Memory B cell (primary cell): ENCODE results near the gene MFSD2B.
"Not testable (repeated sequence)": the region's sequence is repeated elsewhere in the genome, so short reads cannot be mapped to it uniquely, and the experiment has no call there.

Experiments
- ATAC-seq: fragments of 150-1000 bp; cut with Tn5 transposase; 2 replicates; pipeline ENCODE4 v1.10.0; 2021; ENCODE audit warnings: low read depth, mild to moderate bottlenecking, moderate library complexity
- DNase-seq, 2 donors: peaks; one replicate each; pipeline ENCODE4 v3.0.0; 2022; ENCODE audit warnings: low spot score in 2 of 2
- H3K27ac Mint-ChIP-seq: one replicate; pipeline ENCODE4 v1.8.0; 2022; ENCODE audit warnings: mild to moderate bottlenecking, moderate library complexity, mixed read lengths
- H3K27me3 Mint-ChIP-seq: one replicate; pipeline ENCODE4 v1.8.0; 2022; ENCODE audit warnings: mixed read lengths
- H3K36me3 Mint-ChIP-seq: one replicate; pipeline ENCODE4 v1.8.0; 2022; ENCODE audit warnings: mild to moderate bottlenecking, mixed read lengths
- H3K4me1 Mint-ChIP-seq: one replicate; pipeline ENCODE4 v1.8.0; 2022; ENCODE audit warnings: mixed read lengths
- H3K4me3 Mint-ChIP-seq: one replicate; pipeline ENCODE4 v1.8.0; 2022; ENCODE audit warnings: mild to moderate bottlenecking, moderate library complexity, mixed read lengths
- H3K9me3 Mint-ChIP-seq: one replicate; pipeline ENCODE4 v1.8.0; 2022; ENCODE audit warnings: mixed read lengths

The MFSD2B gene

DNA sequence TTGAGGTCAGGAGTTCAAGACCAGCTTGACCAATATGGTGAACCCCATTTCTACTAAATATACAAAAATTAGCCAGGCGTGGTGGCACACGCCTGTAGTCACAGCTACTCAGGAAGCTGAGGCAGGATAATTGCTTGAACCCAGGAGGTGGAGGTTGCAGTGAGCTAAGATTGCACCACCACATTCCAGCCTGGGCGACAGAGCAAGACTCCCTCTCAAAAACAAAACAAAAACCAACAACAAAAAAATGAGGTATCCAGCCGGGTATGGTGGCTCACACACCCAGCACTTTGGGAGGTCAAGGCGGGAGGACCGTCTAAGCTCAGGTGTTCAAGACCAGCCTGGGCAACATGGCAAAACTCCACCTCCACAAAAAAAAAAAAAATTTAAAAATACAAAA lies 5.0 kb downstream of the MFSD2B start:
- H3K36me3 Mint-ChIP-seq, H3K4me1 Mint-ChIP-seq, H3K9me3 Mint-ChIP-seq, DNase-seq, H3K4me3 Mint-ChIP-seq, H3K27me3 Mint-ChIP-seq, ATAC-seq, H3K27ac Mint-ChIP-seq: not testable (repeated sequence)

DNA sequence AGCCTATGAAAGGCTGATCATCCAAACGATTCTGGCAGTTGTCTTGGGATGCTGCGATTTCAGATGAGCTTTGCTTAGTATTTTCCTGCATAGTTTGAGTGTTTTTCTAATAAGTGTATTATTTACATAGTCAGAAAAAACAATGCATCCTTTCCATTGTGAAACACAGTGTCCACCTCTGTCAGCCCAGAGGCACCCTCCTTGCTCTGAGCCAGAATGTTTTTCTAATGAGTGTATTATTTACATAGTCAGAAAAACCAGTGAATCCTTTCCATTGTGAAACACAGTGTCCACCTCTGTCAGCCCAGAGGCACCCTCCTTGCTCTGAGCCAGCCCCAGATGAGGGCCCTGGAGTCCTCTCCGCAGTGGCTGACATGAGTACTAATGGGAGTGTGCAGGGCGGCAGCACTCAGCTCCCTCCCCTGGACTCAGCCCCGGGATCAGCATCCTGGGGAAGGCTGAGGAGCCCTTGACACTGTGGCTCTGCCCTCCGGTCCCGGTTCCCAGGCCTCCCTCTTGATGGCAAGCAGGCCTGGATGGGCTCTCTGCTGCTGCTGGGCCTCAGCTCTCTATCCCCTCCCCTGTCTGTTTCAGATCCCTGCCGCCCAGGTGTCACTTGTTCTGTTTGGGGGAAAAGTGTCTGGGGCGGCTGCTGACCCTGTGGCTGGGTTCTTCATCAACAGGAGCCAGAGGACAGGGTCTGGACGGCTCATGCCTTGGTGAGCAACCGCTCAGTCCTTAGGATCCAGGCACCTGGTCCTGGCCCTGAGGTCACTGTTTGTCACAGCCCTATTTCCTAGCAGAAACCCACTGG lies 5.9 kb downstream of the MFSD2B start:
- ATAC-seq, result no peak
- no peak for DNase-seq
- H3K36me3 Mint-ChIP-seq, result no peaks in the 10 kb centered on the region
- H3K27me3 Mint-ChIP-seq, result peaks cover 7% of the 10 kb centered on the region
- H3K27ac Mint-ChIP-seq, result no peak overlapping the region
- H3K4me1 Mint-ChIP-seq, result no peaks in the 10 kb centered on the region
- H3K4me3 Mint-ChIP-seq, result no peak overlapping the region
- no peaks in the 10 kb centered on the region for H3K9me3 Mint-ChIP-seq

DNA sequence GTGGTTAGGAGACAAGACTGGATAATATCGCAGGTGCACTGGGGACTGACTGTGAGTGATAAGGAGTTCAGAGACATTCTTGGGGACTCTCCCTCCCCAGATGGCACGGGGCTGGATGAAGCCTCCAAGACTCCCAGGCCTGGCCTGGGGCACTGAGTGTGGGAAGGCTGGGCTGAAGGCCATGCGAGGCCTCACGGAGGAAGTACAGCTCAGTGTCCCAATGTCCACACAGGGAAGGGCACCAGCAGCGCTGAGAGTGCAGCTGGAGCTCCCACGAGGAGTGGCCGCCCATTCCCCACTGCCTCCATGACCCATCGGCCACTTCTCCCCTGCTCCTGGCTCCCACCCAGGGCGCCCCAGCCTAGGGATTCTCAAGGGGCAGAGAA lies 6.5 kb downstream of the MFSD2B start:
- no peaks in the 10 kb centered on the region for H3K4me1 Mint-ChIP-seq
- no peaks in the 10 kb centered on the region for H3K36me3 Mint-ChIP-seq
- H3K9me3 Mint-ChIP-seq, result no peaks in the 10 kb centered on the region
- H3K4me3 Mint-ChIP-seq, result no peak overlapping the region
- no peak overlapping the region for H3K27ac Mint-ChIP-seq
- no peak for ATAC-seq
- DNase-seq, result no peak
- peaks cover 7% of the 10 kb centered on the region for H3K27me3 Mint-ChIP-seq

DNA sequence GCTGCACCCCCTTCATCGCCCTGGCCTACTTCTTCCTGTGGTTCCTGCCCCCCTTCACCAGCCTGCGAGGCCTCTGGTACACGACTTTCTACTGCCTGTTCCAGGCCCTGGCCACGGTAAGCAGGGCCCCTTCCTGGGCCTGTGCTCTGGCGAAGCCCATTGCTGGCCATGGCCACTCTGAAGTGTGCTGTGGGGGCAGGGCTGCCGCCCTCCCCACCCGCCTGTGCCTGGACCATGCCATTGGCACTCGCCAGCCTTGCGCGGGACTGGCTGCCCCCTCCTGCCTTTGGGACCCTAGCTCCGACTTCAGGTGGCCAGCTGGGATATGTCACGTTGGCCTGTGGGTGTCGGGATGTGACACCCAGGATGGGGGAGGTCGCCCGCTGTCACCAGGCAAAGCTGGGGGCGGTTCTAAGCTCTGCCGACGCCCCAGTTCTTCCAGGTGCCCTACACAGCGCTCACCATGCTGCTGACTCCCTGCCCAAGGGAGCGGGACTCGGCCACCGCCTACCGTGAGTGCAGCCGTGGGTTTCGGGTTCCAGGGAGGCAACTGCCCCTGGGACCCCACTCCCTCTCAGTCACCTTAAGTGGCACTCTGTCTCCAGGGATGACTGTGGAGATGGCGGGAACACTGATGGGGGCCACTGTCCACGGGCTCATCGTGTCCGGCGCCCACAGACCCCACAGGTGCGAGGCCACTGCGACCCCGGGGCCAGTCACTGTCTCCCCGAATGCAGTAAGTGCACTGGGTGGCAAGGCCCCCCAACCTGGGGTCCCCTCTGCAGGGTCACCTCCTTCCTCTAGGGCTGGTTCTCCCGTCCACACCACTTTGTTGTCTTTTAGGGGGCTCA lies 7.2 kb downstream of the MFSD2B start:
- Mint-ChIP-seq H3K36me3 (no peaks in the 10 kb centered on the region), H3K27ac (no peak overlapping the region), H3K4me1 (no peaks in the 10 kb centered on the region), H3K9me3 (no peaks in the 10 kb centered on the region), H3K4me3 (no peak overlapping the region), H3K27me3 (peaks cover 2% of the 10 kb centered on the region)
- no peak for DNase-seq
- ATAC-seq, result no peak

DNA sequence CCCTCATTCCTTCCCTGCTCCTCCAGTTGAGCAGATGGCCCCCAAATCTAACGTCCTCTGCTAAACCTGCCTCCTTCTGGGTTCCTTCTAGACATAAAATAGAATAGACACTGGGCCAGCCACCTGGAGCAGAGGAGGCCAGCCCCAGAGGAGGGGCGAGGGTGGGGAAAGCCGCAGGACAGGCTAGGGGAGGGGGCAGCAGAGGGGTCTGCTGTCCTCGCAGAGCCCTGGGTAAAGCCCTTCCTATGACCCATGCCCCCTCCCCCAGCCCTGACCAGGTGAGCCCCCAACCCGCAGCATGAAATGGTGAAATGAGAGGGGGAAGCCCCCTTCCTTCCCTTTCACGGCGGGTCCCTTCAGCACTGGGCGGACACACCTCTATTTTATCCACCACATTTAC lies 7.8 kb downstream of the MFSD2B start:
- Mint-ChIP-seq H3K27me3 (no peaks in the 10 kb centered on the region), H3K27ac (no peak overlapping the region), H3K4me1 (no peaks in the 10 kb centered on the region), H3K36me3 (peaks cover under 1% of the 10 kb centered on the region), H3K4me3 (no peak overlapping the region), H3K9me3 (no peaks in the 10 kb centered on the region)
- ATAC-seq (no peak), DNase-seq (no peak)

DNA sequence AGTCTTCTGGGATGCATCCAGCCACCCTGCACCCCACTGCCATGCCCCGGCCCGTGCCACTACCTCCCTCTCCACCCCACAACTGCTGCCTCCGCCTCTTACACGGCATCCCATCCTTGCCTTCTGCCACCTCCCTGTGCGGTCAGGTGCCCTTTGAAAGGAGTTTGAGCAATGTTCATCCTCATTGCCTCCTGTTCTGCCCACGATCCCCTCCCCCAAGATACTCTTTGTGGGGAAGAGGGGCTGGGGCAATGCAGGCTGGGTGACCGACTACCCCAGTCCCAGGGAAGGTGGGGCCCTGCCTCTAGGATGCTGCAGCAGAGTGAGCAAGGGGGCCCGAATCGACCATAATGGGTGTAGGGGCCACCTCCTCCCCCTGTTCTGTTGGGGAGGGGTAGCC lies 8.4 kb downstream of the MFSD2B start:
- DNase-seq (no peak), ATAC-seq (no peak)
- H3K27ac Mint-ChIP-seq, result no peak overlapping the region
- H3K9me3 Mint-ChIP-seq, result no peaks in the 10 kb centered on the region
- peaks cover 5% of the 10 kb centered on the region for H3K36me3 Mint-ChIP-seq
- no peaks in the 10 kb centered on the region for H3K27me3 Mint-ChIP-seq
- H3K4me3 Mint-ChIP-seq, result no peak overlapping the region
- no peaks in the 10 kb centered on the region for H3K4me1 Mint-ChIP-seq

DNA sequence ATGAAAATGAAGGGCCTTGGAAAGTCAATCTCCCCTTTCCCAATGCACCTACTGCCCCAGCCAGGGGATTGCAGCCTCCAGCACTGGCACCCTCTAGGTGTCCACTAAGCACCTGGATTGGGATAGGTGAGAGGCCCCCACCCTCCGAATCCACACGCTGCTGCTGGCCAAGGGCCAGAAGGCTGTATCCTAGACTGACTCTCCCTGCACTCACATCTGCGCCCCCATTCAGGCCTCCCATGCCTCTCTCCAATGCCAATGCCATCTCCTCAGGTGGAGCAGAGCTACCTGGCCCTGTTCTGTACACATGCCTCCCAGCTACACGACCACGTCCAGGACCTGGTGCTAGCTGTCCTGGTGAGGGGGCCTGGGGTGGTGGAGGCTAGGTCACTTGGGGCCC lies 9.8 kb downstream of the MFSD2B start:
- ATAC-seq (no peak), DNase-seq (no peak)
- Mint-ChIP-seq H3K27ac (no peak overlapping the region), H3K36me3 (peaks cover 9% of the 10 kb centered on the region), H3K27me3 (no peaks in the 10 kb centered on the region), H3K9me3 (no peaks in the 10 kb centered on the region), H3K4me1 (no peaks in the 10 kb centered on the region), H3K4me3 (no peak overlapping the region)

DNA sequence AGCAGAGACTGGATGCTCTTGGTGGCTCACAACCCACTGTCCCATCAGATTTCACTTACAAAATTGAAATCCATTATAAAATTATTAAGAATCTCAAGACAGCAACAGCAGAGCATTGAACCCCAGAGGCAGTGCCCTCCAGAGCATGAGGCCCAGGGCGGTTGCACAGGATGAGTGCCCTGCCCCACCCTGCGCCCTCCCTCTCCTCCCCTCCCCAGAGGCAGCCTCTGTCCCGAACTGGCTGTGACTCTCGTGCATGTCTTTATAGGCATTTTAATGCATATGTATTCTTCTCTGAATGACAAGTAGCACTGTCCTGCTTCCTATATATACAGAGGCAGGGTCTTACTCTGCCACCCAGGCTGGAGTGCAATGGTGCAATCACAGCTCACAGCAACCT lies 10.4 kb downstream of the MFSD2B start:
- ATAC-seq, result no peak
- Mint-ChIP-seq H3K27ac (no peak overlapping the region), H3K36me3 (peaks cover 9% of the 10 kb centered on the region), H3K27me3 (no peaks in the 10 kb centered on the region), H3K9me3 (no peaks in the 10 kb centered on the region), H3K4me3 (no peak overlapping the region), H3K4me1 (no peaks in the 10 kb centered on the region)
- no peak for DNase-seq

DNA sequence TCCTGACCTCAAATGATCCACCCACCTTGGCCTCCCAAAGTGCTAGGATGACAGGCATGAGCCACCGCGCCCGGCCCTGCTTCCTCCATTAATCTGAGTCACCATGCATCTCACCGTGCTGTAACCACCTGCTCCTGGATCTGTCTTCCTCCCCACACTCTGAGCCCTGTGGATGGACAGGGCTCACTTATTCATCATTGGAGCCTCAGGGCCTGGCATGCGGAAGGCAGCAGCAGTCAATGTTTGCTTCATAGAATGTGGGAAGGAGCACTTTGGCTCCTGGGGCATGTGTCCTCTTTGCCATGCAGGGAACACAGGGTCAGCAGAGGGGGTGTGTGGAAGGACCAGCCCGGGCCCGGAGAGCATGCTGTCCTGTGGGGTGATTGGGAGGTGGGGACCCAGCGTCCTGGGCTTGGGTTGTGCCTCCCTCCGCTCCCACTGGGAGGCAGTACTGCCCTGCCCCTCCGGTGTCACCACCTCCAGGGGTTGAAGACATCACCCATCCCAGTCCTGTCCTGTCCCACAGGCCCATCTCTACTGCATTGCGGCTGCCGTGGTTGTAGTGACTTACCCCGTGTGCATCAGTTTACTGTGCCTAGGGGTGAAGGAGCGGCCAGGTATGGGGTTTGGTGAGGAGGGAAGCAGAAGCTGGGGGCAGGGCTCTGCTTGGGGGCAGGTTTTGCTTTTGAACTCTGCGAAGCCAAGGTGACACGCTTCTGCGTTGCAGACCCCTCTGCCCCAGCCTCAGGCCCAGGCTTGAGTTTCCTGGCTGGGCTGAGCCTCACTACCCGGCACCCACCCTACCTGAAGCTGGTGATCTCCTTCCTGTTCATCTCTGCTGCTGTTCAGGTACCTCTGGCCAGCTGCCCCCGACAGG lies 11.5 kb downstream of the MFSD2B start:
- Mint-ChIP-seq H3K27ac (no peak overlapping the region), H3K9me3 (no peaks in the 10 kb centered on the region), H3K27me3 (no peaks in the 10 kb centered on the region), H3K4me1 (no peaks in the 10 kb centered on the region), H3K4me3 (no peak overlapping the region), H3K36me3 (peaks cover 9% of the 10 kb centered on the region)
- no peak for DNase-seq
- ATAC-seq, result peak; percentile 39

DNA sequence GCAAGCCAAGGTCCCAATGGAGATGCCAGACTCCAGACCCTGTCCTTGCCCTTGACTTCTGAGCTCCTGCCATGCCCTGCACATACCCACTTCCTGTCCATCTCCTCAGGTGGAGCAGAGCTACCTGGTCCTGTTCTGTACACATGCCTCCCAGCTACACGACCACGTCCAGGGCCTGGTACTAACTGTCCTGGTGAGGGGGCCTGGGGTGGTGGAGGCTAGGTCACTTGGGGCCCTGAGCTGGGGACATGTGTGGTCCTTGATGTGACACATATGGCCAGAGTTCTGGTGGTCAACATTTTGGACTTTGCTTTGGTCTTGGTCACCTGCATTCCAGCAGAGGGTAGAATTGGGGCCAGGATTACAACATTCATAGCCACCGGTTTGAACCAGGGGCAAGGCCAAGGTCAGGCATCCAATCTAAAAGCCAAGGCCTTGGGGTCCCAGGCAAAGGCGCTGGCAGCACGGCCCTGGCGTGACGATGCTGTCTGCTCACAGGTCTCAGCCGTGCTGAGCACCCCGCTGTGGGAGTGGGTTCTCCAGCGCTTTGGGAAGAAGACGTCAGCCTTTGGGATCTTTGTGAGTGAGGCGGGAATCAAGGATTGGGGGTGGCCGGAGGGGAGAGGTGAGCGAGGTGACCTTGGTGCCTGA lies 12.6 kb downstream of the MFSD2B start:
- ATAC-seq (no peak), DNase-seq (no peak)
- Mint-ChIP-seq H3K4me1 (no peaks in the 10 kb centered on the region), H3K27ac (no peak overlapping the region), H3K27me3 (no peaks in the 10 kb centered on the region), H3K9me3 (no peaks in the 10 kb centered on the region), H3K4me3 (no peak overlapping the region), H3K36me3 (peaks cover 11% of the 10 kb centered on the region)

DNA sequence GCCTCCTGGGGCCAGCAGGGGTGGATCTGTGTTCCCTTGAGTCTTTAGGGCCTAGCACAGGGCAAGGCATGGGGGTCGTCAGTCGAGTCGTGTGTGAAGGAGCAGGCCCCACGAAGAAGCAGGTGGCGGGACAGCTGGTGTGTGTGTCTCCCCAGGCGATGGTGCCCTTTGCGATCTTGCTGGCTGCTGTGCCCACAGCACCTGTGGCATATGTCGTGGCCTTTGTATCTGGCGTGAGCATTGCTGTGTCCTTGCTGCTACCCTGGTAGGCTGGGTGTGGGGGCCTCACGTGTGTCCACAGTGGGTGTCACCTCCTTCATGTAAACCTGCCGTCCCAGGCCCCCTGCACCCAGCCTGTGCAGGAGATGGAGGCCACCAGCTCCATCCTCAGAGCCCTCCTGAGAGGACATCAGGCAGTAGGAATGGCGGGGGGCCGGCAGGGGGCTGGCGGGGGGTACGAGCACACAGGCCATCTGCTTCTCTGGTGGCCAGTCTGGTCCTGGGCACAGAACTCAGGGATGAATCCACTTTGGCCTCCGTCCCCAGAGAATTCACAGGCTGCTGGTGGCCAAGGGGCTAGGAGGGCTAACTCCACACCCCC lies 13.2 kb downstream of the MFSD2B start:
- Mint-ChIP-seq H3K4me1 (no peaks in the 10 kb centered on the region), H3K4me3 (no peak overlapping the region), H3K27me3 (no peaks in the 10 kb centered on the region), H3K9me3 (no peaks in the 10 kb centered on the region), H3K36me3 (peaks cover 13% of the 10 kb centered on the region), H3K27ac (no peak overlapping the region)
- ATAC-seq (no peak), DNase-seq (no peak)

DNA sequence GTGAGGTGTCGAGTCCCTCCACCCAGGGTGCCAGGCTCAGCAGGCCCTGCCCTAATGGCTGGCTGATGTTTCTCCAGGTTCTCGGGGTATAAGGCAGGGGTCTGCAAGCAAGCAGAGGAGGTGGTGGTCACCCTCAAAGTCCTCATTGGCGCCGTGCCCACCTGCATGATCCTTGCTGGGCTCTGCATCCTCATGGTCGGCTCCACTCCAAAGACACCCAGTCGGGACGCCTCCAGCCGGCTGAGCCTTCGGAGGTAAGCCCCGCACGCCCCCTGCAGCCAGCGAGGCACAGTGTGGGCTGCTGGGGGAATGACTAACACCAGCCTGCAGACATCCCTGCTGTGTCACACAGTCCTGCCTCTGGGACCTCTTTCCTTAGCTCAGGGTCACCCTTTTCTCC lies 14.1 kb downstream of the MFSD2B start:
- H3K4me1 Mint-ChIP-seq, result no peaks in the 10 kb centered on the region
- ATAC-seq (no peak), DNase-seq (no peak)
- H3K27me3 Mint-ChIP-seq, result no peaks in the 10 kb centered on the region
- H3K36me3 Mint-ChIP-seq, result peaks cover 17% of the 10 kb centered on the region
- H3K4me3 Mint-ChIP-seq, result no peak overlapping the region
- H3K9me3 Mint-ChIP-seq, result no peaks in the 10 kb centered on the region
- no peak overlapping the region for H3K27ac Mint-ChIP-seq

DNA sequence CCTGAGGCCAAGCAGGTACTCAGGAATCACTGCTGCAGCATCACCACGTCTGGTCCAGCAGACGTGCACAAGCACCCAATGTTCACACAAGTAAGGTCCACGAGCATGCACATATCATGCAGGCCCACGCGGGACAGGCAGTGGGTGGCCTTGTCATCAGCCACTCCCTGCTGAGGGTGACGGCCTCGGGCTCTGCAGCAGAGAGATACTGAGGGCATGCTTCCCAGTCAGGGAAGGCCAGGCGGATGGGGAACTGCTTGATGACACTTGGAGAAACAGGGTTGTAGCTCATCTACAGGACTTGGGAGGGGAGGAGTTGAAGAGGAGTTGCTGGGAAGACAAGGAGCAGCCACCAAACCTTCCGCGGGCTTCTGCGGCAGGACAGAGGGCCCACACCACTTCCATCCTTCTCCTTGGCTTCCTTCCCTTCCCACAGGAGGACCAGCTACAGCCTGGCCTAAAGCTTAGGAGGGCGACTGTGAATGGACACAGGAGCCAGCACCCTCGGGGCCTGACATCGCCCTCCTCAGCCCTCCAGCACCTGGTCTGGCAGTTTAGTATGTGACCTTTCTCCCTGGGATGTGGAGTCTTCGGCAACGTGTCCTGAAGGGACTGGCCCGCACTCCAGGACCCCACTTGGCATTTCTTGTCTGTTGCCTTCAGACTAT lies 15.2 kb downstream of the MFSD2B start:
- Mint-ChIP-seq H3K4me3 (no peak overlapping the region), H3K9me3 (no peaks in the 10 kb centered on the region), H3K4me1 (no peaks in the 10 kb centered on the region), H3K27me3 (no peaks in the 10 kb centered on the region), H3K36me3 (peaks cover 25% of the 10 kb centered on the region), H3K27ac (no peak overlapping the region)
- DNase-seq, result no peak
- no peak for ATAC-seq
